ENCODE results near the gene BCL2L13.
"Not testable (repeated sequence)": the region's sequence is repeated elsewhere in the genome, so short reads cannot be mapped to it uniquely, and the experiment has no call there.

Gene BCL2L13

DNA sequence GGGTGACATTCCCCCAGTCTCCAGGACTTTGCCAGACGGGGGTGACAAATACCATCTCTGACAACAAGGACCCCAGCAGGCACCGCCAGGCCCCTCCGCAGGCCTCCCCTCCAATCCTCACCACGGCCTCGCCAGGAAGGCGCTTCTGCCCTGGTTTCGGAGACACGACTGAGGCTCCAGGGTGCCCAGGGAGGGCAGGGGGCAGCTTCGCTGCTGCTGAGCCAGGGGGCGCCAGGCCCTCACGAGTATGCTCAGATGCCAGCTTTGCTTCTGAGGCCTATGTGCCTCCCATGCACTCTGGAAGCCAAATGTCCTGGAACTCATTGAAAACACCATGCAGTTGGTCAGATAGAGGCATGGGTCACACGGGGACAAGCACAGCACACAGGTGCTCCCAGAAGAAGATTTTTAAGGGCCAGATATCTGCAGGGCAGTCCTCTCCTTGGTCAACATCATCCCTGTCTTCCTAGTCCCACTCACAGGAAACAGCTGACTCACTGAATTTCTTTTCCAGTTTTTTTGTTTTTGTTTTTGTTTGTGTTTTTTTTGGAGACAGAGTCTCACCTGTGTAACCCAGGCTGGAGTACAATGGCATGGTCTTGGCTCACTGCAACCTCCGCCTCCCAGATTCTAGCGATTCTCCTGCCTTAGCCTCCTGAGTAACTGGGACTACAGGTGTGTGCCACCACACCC lies 115.8 kb downstream of the BCL2L13 start:
- DNase-seq (ENCODE audit: low read depth, low spot score): no peak

DNA sequence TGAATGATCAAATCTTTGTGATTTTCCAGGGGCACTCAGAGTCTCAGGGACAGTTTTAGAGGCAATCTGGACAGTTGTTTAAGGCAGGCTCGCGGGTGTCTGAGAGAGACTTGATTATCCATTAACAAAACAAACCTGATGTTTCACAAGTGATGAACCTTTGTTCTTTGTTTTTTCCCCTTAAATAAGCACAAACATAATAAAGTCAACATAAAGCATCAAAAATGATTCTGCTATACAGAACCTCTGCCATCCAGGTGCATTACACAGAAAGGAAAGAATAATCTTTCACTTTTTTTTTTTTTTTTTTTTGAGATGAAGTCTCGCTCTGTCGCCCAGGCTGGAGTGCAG lies 122.6 kb downstream of the BCL2L13 start:
- DNase-seq (ENCODE audit: low read depth, low spot score): no peak

DNA sequence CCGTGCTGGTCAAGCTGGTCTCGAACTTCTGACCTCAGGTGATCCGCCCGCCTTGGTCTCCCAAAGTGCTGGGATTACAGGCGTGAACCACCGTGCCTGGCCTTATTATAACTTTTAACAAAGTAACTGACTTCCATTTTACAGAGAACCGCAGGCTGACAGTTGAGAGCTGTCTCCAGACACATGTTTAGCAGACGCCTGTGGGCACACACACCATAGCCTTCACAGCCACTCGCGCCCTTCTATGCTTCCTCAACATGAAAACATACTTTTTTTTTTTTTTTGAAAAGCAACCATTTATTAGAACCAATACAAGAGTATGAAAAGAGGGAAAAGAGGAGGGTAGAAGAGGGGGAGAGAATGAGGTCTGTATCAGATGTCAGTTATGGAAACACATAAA lies 124.9 kb downstream of the BCL2L13 start:
- DNase-seq (ENCODE audit: low read depth, low spot score): not testable (repeated sequence)

DNA sequence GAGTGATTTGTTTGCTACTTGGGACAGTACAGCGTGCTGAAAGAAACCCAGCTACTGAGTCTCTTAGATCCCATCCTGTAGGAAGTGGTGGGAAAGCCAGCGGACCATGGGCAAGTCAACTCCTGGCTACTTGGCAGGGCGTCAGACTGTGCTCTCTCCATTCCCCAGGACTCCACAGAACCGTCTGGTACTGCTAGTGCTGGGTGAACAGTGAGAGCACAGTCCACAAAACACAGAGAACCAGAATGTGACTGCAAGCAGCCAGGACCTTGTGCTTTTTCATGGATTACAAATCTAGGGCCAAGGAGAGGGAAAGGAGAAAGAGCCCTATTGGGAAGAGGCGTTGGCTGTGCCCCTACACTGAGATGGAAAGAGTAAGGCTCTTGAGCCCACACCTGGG lies 125.5 kb downstream of the BCL2L13 start:
- DNase-seq (ENCODE audit: low read depth, low spot score): no peak

DNA sequence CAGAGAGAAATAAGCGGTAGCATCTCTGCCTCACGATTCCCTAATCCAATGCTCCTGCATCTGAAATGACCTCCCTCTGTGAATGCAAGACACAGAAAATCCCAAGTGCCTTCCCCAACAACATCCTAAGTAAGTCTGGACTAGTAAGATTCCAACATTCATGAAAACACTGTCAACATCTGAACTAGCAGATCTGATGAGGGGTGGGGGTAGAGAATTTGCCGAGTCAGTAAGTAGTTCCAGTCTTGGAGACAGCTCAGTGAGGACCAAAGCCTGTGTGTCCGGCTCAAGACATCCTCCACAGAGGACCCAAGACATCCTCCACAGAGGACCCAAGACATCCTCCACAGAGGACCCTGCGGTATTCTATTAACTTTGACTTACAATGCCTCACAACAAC lies 126.3 kb downstream of the BCL2L13 start:
- DNase-seq (ENCODE audit: low read depth, low spot score): not testable (repeated sequence)

DNA sequence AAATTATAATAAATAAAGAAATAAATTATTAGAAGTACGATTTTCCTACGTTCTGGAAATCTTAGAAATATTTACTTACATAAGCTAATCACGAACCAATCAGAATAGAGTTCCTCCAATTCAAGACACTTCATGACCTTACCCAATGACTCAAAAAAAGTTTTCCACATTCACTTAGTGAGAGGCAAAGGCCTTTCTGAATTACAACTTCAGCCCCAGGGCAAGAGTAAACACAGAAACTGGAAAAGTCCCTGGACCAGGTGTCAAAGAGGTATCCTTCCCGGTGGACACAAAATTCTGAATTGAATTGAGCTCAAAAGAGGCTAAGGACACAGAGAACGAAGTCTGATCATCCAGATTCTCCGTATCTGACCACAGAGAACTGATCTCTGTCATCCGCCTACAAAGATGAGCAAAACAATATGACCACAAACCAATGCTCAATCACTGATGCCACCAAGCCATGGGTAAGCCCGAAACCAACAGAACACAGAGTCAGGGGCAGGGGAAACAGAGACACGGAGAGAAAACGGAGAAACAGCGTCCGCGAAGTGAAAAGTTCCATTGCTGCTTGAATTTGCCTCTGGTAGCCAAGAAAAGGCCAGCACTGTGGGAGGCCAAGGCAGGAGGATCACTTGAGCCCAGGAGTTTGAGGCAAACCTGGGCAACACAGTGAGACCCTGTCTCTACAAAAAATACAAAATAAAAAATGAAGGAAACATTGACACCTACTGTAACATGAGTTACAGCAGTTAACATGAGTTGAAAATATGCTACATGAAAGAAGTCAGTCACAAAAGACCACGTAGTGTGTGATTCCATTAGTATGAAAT lies 128.9 kb downstream of the BCL2L13 start:
- DNase-seq (ENCODE audit: low read depth, low spot score): no peak

DNA sequence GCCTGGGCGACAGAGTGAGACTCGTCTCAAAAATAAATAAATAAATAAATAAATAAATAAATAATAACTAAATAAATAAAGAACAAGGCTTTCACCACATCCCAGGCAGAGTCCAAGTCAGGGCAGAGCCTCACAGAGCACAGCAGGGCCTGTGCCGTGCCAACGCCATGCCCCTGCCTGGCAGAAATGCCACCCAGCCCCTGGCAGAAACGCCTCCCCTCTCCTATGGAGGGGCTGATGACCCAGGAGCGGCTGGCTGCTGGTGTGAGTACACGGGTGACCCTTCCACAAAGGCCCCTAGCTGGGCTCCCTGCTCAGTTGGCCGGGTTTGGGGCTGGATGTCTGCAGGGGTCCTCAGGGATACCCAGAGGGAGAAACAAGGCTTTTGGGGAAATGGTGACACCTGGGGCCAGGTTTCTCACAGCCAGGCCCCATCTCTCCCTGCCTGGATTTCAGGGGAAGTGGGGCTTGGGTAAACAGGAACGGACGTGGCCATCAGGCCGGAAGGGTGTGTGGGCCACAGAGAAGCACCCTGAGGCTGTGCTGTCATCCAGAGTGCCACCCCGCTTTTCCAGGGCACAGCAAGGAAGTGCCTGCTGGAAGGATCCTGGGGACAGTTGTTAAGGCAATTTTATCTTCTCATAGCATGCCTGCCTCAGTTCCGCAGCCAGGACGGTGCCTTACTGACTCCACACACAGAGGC lies 130.6 kb downstream of the BCL2L13 start:
- no peak for DNase-seq (ENCODE audit: low read depth, low spot score)

DNA sequence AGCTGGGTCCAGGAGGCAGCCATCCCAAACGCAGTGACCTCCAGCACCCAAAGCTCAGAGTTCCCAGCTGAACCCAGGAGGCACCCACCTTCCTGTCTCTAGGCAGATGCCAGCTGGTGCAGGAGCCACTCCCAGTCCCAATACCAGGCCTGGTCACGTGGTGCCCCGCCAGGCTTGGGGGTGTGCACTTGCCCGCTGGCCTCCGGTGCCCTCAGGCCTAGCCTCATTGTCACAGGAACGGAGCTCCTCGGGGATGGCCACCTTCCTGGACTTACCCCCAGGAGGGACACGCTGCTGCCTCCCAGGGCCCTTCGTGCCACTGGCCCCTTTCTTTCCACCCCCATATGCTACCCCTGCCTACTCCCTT lies 131.1 kb downstream of the BCL2L13 start:
- no peak for DNase-seq (ENCODE audit: low read depth, low spot score)

DNA sequence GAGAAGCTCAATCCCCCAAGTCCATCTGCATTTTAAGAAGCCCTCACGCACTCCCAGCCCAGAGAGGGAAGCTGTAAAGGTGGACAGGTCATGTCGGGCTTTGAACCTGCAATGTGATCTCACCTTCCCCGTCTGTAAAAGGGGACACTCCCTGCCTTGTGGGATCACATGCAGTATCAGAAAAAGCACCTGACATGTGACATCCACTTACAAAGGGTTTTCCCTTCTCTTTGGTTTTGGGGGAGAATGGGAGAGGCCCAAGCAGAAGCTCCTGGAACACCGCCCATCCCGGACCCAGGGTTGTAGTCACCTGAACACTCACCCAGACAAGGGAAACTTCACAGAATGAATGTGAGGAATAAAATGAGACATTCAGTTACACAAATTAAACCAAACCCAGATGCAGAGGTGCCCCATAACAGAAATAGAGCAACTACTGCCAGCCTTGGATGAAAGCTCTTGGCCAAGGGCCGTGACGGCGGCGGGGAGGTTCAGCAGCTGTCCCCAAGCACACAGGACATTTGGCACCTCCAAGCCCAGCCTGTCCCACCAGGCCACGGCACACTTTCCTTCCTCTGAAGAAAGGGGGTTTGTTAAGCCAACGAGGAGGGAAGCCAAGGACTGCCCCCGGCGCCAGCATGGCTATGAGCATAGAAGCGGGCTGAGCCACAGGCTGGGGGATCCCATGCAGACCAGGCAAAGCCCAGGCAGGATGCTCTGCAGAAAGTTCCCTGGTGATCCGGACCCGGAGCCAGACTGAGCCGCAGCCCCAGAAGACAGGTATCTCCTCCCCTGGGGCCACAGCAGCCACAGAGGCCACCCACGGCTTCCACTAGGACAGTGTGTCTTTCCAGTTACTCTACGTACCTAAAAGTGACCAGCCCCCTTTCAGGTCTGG lies 131.9 kb downstream of the BCL2L13 start:
- no peak for DNase-seq (ENCODE audit: low read depth, low spot score)

DNA sequence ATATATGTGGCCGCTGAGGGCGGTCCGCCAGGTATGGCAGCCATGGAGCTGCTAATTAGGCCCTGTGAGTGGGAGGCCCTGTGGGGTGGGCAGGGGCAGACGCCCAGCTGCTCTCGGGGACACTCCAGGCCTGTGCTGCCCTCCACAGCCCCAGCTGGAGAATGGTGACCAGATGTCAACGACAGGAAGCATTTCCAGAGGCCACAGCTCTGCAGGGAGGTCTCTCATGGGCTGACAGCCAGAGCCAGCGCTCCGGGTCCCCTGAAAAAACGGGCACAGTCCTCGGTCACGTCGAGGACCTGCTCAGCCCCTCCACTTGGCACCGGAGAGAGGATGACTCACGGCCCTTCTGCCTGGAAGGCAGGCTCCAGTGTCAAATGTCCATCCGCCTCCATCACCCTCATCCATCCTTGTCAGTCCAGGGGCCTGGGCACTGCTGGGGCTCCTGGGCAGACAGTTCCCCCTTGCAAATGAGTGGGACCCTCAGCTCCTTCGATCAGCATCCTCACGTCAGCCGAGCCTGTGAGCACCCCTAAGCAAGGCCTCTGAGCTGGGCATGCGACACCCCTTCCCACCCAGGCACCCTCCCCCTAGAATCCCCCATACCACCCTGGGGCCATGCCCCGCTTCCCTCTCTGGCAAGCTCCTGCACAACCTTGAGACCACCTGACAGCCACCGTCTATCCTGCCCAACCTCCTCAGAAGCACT lies 133.8 kb downstream of the BCL2L13 start:
- peak; percentile 61 for DNase-seq (ENCODE audit: low read depth, low spot score)

DNA sequence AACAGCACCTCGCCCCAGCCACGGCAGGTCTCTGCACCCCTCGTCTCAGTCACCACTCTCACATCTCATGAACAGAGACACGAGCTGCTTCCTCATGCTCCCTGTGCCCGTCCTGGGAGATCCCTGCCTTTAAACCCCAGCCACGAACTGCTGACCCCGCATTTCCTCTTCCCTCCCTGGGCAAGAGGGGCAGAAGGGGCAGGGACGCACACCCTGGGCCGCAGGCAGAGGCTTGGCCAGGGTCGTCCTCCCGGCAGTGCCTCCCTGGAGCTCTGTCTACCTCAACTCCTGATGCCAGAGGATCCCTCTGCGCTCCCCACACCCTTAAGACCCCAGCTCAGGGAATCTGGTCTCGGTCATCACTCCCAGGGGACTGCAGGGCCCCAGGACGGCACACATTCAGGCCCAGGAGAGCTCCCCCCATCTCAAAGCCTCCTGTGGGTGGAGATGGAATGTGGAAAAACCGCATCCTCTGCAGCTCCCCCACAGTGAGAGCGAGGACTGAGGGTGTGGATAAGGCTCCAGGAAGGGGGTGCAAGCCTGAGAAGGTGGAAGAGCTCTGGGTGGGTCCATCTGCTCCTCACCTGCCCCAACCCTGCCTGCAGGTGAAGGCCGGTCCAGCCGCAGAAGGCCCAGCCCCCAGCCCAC lies 134.5 kb downstream of the BCL2L13 start:
- DNase-seq (ENCODE audit: low read depth, low spot score): peak; percentile 66

DNA sequence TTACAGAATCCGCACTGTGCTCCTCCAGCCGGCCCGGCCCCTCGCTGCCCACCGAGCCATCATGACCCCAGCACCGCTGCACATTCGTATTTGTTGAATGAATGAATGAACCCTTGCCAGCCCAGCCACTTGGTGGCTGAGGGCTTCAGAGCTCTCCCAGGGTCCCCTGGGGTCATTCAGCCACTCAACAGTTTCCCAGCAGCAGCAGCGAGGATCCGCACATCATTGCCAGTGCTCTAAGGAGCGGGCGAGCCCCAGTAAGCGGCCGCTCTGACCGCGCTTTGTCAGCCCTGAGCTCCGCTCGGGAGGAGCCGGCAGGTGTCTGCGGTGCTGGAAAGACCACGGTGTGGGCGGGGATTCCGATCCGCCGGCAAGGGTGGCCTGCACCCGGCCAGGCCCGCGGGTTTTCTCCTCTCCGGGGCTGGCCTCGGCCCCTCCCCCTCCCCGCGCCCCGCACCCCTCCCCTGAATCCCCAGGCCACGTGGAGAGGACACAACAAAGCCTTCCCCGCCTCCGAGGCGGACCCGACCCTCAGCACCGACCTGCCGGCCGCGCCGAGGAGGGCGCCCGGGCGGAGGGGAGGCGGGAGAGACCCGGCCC lies 135.1 kb downstream of the BCL2L13 start:
- DNase-seq (ENCODE audit: low read depth, low spot score): peak; percentile 65

DNA sequence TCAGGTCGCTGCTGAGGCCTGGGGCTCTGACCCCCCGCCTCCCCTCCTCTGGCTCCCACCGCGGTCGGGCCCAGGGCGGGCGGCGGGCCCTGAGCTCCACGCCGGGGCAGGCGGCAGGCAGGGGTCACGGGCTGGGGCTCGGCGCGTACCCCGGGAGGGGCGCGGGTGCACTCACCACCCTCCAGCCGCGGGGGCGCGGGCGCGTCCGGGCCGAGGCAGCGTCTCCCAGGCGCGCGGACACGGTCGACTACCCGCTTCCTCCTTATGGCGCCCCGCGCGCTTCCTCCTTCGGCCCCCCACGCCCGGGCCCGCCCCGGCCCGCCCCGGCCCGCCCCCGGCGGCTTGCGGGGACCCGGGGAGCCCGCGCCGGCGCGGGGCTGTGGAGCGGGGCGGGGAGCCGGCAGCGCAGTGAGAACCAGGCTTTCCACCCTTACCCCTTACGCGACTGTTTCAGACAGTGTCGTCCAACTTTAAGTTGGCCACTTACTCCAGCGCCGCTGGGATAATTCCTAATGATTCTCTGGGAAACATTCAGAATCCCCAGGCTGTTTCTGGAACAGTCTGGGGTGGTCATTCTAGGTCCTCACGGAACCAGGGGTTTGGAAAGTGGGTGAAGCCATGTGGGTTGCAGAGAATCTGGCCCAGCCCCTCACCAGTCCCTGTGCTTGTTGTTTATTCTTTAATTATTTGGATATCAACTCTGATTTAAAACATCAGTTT lies 135.8 kb downstream of the BCL2L13 start, which contains the start of gene BID:
Gene BID (minus strand): TSS at position 264 of the 720 bp plus-strand sequence. CDS start 24,353 bp downstream, outside the sequence.
- DNase-seq (ENCODE audit: low read depth, low spot score): peak; percentile 51

DNA sequence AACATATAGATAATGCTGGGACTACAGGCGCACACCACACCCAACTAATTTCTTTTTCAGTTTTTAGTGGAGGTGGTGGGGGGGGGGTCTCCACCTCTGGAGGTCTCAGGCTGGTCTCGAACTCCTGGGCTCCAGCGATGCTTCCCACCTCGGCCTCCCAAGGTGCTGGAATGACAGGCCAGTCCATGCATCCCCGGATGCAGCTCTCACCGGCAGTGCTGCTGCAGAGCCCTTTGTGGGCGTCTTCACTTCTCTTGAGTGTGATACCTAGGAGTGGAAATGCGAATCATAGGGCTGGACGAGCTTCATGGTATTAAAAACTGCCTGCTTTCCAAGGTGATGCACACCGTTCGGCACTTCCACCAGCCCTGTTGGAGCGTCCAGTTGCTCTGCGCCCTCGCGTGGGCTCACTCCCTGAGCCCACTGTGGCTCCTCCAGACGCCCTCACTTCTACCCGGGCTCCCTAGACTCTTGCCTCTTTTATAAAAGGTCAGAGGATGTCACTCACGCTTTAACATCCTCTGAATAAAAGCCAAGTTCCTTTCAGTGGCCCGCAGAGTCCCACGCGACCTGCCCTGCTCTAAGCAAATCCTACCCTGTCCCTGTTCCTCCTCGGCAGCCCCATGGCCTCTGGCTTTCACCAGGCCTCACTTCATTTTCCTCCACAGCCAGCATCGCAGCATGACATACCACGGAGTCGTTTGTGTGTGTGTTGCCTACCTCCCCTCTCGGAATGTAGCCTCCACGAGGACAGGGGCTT lies 136.5 kb downstream of the BCL2L13 start:
- DNase-seq (ENCODE audit: low read depth, low spot score): no peak

DNA sequence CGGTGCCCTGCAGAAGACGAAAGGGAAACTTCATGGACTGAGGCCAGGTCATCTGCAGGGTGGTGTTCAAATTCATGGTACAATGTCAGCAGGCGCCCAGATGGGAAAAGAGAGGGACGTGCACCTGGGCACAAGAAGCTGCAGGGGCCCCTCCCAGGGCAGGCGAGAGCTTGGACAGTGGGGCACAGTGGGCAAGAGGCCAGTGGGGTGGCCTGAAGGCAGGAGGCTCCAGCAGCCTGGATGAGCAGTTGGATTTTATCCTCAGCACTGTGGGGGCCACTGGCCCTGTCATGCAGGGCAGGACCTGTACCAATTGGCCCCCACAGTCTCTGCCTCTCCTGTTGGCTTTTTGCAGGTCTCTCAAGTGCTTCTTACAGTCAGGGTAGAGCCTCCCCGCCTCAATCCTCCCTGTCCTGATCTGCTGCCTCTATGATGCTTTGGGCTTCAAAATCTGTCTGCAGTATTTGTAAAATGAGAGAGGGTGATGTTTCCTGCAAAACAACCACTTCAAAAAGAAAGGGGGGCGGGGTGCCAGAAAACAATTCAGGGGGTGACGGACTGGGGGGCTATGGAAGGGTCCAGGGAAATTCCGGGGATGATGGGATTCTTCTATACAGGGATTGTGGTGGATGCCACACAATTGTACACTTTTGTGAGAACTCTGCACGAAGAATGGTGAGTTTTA lies 137.4 kb downstream of the BCL2L13 start:
- no peak for DNase-seq (ENCODE audit: low read depth, low spot score)

DNA sequence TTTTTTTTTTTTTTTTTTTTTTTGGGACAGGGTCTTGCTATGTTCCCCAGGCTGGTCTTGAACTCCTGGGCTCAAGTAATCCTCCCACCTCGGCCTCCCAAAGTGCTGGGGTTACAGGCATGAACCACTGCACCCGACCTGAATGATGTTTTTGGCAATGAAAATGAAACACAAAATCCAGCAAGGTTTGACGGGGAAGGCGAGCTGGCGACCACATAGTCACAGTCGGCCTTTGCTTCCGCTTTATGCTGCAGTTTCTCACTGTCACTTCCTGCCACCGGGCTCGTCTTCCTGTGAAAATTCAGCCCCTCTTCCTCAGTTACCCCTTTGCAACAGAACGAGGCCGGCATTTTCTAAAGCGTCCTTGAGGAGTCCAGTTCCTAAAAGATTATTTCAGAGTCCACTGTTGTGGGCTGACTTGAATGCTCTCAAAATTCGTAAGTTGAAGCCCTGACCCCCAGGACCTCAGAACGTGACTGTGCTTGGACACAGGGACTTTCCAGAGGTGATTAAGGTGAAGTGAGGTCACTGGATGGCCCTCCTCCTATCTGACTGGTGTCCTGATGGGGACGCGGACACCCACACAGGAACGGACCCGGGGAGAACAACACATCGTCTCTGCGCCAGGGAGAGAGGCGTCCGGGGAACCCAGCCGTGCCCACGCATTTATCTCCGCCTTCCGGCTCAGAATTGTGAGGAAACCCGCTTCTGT lies 138.6 kb downstream of the BCL2L13 start:
- no peak for DNase-seq (ENCODE audit: low read depth, low spot score)

DNA sequence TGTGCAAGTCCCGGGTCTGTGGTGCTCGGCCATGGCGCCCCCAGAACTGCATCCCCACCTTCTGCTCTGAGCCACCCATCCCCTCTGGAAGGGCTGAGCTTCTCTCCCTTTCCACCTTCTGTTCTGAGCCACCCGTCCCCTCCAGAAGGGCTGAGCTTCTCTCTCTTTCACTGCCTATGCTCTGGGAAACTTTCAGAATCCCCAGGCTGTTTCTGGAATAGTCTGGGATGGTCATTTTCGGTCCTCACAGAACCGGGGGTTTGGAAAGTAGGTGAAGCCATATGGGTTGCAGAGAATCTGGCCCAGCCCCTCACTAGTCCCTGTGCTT lies 139.1 kb downstream of the BCL2L13 start:
- no peak for DNase-seq (ENCODE audit: low read depth, low spot score)

Data from astrocyte of the hippocampus (primary cell).